Measurements from ENCODE around the gene ARL16.

The ARL16 gene

DNA sequence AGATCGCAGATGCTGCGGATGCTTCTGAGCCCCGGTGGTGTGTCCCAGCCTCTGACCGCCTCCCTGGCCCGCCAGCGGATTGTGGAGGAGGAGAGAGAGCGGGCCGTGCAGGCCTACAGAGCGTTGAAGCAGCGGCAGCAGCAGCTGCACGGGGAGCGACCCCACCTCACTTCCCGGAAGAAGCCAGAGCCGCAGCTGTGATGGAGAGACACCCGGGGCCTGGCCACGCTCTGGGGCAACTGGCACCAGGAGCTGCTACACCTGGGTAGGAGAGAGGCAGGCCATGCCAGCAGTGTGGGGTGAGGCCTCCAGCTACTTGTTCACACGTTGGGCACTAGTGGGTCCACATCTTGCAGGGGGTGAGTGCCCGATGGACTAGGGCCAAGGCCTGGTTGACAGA lies 11.1 kb downstream of the ARL16 start:
- no peak overlapping the region for H3K23ac ChIP-seq (ENCODE audit: low read length)
- H3K56ac ChIP-seq (ENCODE audit: low read length), result no peak overlapping the region
- no peak overlapping the region for H3K4me3 ChIP-seq (ENCODE audit: low read length)
- H3K18ac ChIP-seq (ENCODE audit: low read length), result no peak overlapping the region
- no peak for DNase-seq
- peaks cover 5% of the 10 kb centered on the region for H3K4me1 ChIP-seq (ENCODE audit: control insufficient read depth, low read depth, low read length)
- no peak overlapping the region for H3K4ac ChIP-seq (ENCODE audit: low read depth, low read length)
- H3K4me2 ChIP-seq (ENCODE audit: low read length), result no peak overlapping the region
- no peak overlapping the region for H3K9ac ChIP-seq (ENCODE audit: low read length)
- no peak overlapping the region for H2BK5ac ChIP-seq (ENCODE audit: low read length)
- no peak overlapping the region for H2AK5ac ChIP-seq (ENCODE audit: low read length)
- no peak overlapping the region for H2BK120ac ChIP-seq (ENCODE audit: low read depth, low read length)
- H3K79me1 ChIP-seq (ENCODE audit: low read length), result peaks cover 13% of the 10 kb centered on the region
- H2BK15ac ChIP-seq (replicated peaks; ENCODE audit: low read depth), result no peak overlapping the region
- H3K79me2 ChIP-seq (ENCODE audit: control insufficient read depth, insufficient read depth, low read length), result peaks cover 10% of the 10 kb centered on the region
- no peak overlapping the region for H4K5ac ChIP-seq (ENCODE audit: low read length)
- WGBS (ENCODE audit: extremely low coverage, insufficient coverage, low lambda C conversion rate), result no CpG with 5 or more reads among the region's 18 CpGs
- no peak overlapping the region for H4K8ac ChIP-seq (ENCODE audit: low read depth, low read length)
- H3K36me3 ChIP-seq (ENCODE audit: control insufficient read depth, insufficient read depth, low read length), result peaks cover 22% of the 10 kb centered on the region
- no peak overlapping the region for H3K27ac ChIP-seq (ENCODE audit: low read depth, low read length)
- H3K27me3 ChIP-seq (ENCODE audit: insufficient read depth, low read length, poor library complexity), result no peaks in the 10 kb centered on the region

GRCh38 chr17:81667754-81668153 lies 15.8 kb downstream of the ARL16 start:
- H3K4ac ChIP-seq (ENCODE audit: low read depth, low read length), result no peak overlapping the region
- H3K27me3 ChIP-seq (ENCODE audit: insufficient read depth, low read length, poor library complexity), result no peaks in the 10 kb centered on the region
- peak; percentile 40 for DNase-seq
- H2BK15ac ChIP-seq (replicated peaks; ENCODE audit: low read depth), result no peak overlapping the region
- no CpG with 5 or more reads among the region's 18 CpGs for WGBS (ENCODE audit: extremely low coverage, insufficient coverage, low lambda C conversion rate)
- H4K8ac ChIP-seq (ENCODE audit: low read depth, low read length), result no peak overlapping the region
- H2BK120ac ChIP-seq (ENCODE audit: low read depth, low read length), result no peak overlapping the region
- H2AK5ac ChIP-seq (ENCODE audit: low read length), result no peak overlapping the region
- H2BK5ac ChIP-seq (ENCODE audit: low read length), result no peak overlapping the region
- H3K36me3 ChIP-seq (ENCODE audit: control insufficient read depth, insufficient read depth, low read length), result peaks cover 17% of the 10 kb centered on the region
- H3K56ac ChIP-seq (ENCODE audit: low read length), result peak overlapping the region; percentile 35
- H3K27ac ChIP-seq (ENCODE audit: low read depth, low read length), result no peak overlapping the region
- H3K9ac ChIP-seq (ENCODE audit: low read length), result peak overlapping the region; percentile 22
- peak overlapping the region; percentile 25 for H3K4me2 ChIP-seq (ENCODE audit: low read length)
- H3K23ac ChIP-seq (ENCODE audit: low read length), result no peak overlapping the region
- H3K79me2 ChIP-seq (ENCODE audit: control insufficient read depth, insufficient read depth, low read length), result peaks cover 18% of the 10 kb centered on the region
- H3K18ac ChIP-seq (ENCODE audit: low read length), result no peak overlapping the region
- H4K5ac ChIP-seq (ENCODE audit: low read length), result no peak overlapping the region
- peaks cover 9% of the 10 kb centered on the region for H3K4me1 ChIP-seq (ENCODE audit: control insufficient read depth, low read depth, low read length)
- no peak overlapping the region for H3K4me3 ChIP-seq (ENCODE audit: low read length)
- peaks cover 20% of the 10 kb centered on the region for H3K79me1 ChIP-seq (ENCODE audit: low read length)

DNA sequence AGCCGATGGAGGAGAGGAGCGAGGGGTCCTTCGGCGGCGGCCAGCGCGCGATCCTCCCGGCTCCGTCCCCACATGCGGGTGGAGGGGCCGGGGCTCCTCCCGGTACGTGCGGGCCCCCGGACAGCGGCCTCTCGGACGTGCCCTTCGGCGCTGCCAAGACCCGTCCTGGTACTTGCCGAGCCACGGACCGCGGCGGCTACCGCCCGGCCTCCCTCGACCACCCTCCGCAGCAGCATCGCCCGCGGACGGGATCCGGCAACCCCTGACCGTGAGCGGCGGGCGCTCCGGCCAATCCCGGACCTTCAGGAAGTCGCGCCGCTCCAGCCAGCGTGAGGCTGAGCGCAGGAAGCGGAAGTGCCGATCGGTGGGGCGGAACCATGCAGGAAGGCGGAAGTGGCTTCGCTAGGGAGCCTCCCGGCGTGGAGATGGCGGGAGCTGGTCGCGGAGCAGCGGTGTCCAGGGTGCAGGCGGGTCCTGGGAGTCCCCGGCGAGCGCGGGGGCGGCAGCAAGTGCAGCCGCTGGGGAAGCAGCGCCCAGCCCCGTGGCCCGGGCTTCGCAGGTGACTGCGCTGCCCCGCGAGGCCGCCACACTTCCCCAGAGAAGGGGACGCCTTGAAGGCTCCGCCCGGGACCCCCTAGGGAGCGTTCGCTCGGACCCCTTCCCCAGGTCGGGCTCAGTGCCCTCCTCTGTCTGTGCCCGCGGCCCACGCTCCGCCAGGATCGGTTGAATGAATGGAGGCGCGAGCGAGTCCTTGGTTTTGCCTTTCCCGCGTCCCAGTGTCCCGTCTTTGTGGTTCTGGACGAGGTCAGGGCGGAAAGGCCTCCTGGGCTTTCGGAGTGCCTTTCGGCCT lies 17.0 kb downstream of the ARL16 start, which contains the start of the genes CCDC137 and OXLD1:
CCDC137 (plus strand) TSS at position 396 of the 850 bp plus-strand sequence; CDS start at position 426, 30 bp downstream.
OXLD1 (minus strand) TSS at position 264 of the 850 bp plus-strand sequence; CDS start at position 236, 28 bp downstream.
- Histone ChIP-seq H2BK120ac (ENCODE audit: low read depth, low read length) (no peak within 1 kb of the TSS), H2BK5ac (ENCODE audit: low read length) (peak within 1 kb of the TSS; percentile 84), H3K79me2 (ENCODE audit: control insufficient read depth, insufficient read depth, low read length) (peaks cover 18% of the 10 kb centered on the region), H4K8ac (ENCODE audit: low read depth, low read length) (peak within 1 kb of the TSS; percentile 69), H4K5ac (ENCODE audit: low read length) (peak within 1 kb of the TSS; percentile 95), H3K56ac (ENCODE audit: low read length) (peak within 1 kb of the TSS; percentile 99), H3K9ac (ENCODE audit: low read length) (peak within 1 kb of the TSS; percentile 99), H3K23ac (ENCODE audit: low read length) (peak within 1 kb of the TSS; percentile 99), H3K27ac (ENCODE audit: low read depth, low read length) (peak within 1 kb of the TSS; percentile 76), H3K4ac (ENCODE audit: low read depth, low read length) (peak within 1 kb of the TSS; percentile 98), H3K36me3 (ENCODE audit: control insufficient read depth, insufficient read depth, low read length) (peaks cover 9% of the 10 kb centered on the region), H3K4me2 (ENCODE audit: low read length) (peak within 1 kb of the TSS; percentile 100), H3K4me1 (ENCODE audit: control insufficient read depth, low read depth, low read length) (peaks cover 9% of the 10 kb centered on the region), H3K27me3 (ENCODE audit: insufficient read depth, low read length, poor library complexity) (no peaks in the 10 kb centered on the region), H3K4me3 (ENCODE audit: low read length) (peak within 1 kb of the TSS; percentile 95), H3K79me1 (ENCODE audit: low read length) (peaks cover 20% of the 10 kb centered on the region), H3K18ac (ENCODE audit: low read length) (peak within 1 kb of the TSS; percentile 94), H2BK15ac (replicated peaks; ENCODE audit: low read depth) (no peak within 1 kb of the TSS), H2AK5ac (ENCODE audit: low read length) (peak within 1 kb of the TSS; percentile 96)
- peak; percentile 98 for DNase-seq
- no CpG with 5 or more reads among the region's 96 CpGs for WGBS (ENCODE audit: extremely low coverage, insufficient coverage, low lambda C conversion rate)

- peak overlapping the region; percentile 95 for H3K4me3 ChIP-seq (ENCODE audit: low read length)
- peaks cover 18% of the 10 kb centered on the region for H3K79me2 ChIP-seq (ENCODE audit: control insufficient read depth, insufficient read depth, low read length)
- H3K4me1 ChIP-seq (ENCODE audit: control insufficient read depth, low read depth, low read length), result peaks cover 9% of the 10 kb centered on the region
- H3K56ac ChIP-seq (ENCODE audit: low read length), result peak overlapping the region; percentile 99
- H3K27ac ChIP-seq (ENCODE audit: low read depth, low read length), result peak overlapping the region; percentile 76
- H3K36me3 ChIP-seq (ENCODE audit: control insufficient read depth, insufficient read depth, low read length), result peaks cover 7% of the 10 kb centered on the region
- H3K9ac ChIP-seq (ENCODE audit: low read length), result peak overlapping the region; percentile 98
- no peak overlapping the region for H2BK15ac ChIP-seq (replicated peaks; ENCODE audit: low read depth)
- H3K4me2 ChIP-seq (ENCODE audit: low read length), result peak overlapping the region; percentile 100
- H2AK5ac ChIP-seq (ENCODE audit: low read length), result peak overlapping the region; percentile 96
- H3K18ac ChIP-seq (ENCODE audit: low read length), result peak overlapping the region; percentile 70
- H2BK5ac ChIP-seq (ENCODE audit: low read length), result peak overlapping the region; percentile 50
- peak overlapping the region; percentile 91 for H3K4ac ChIP-seq (ENCODE audit: low read depth, low read length)
- peak; percentile 71 for DNase-seq
- H3K79me1 ChIP-seq (ENCODE audit: low read length), result peaks cover 20% of the 10 kb centered on the region
- H4K8ac ChIP-seq (ENCODE audit: low read depth, low read length), result peak overlapping the region; percentile 28
- H3K23ac ChIP-seq (ENCODE audit: low read length), result peak overlapping the region; percentile 99
- no peak overlapping the region for H2BK120ac ChIP-seq (ENCODE audit: low read depth, low read length)
- WGBS (ENCODE audit: extremely low coverage, insufficient coverage, low lambda C conversion rate), result no CpG with 5 or more reads among the region's 16 CpGs
- H3K27me3 ChIP-seq (ENCODE audit: insufficient read depth, low read length, poor library complexity), result no peaks in the 10 kb centered on the region
- H4K5ac ChIP-seq (ENCODE audit: low read length), result no peak overlapping the region
Observed at GRCh38 chr17:81666092-81666341, 17.6 kb downstream of the ARL16 start.

DNA sequence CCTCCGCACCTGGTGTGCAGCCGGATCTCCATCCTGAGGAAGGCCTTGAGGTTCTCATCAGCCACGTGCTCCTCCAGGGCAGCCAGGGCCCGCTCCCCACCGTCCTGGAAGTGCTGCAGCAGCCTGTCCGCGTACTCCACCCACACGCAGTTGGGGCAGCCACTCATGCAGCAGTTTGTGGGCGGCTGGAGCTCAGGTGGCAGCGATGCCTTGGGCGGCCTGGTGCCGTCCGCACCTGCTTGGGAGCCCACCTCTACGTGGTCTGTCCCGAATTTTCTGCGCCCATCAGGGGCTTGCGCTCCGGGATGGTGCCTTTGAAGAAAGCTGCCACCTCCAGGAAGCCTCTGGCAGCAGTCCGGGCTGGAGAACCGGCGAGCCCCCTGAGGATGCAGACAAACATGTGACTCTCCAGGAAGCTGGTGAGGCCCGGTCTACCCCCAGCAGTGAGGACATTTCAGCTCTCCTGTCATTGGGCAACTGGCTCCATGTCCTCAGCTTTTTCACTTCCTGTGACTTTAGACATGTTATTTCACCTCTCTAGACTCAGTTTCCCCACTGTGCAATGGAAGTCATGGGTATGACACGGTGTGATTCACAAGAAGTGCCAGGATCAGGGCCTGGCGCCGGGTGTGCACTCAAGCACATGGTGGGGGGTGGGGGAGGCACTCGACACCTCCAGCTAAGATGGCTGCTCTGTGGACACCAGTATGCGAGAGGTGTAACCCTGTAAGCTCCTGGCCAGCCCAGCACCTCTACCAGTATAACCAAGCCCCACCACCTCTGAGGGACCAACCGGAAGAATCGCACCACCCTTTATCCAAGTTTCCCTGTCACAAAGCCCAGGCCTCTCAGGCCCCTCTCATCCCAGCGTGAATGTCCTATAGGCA lies 18.1 kb downstream of the ARL16 start:
- Histone ChIP-seq H3K36me3 (ENCODE audit: control insufficient read depth, insufficient read depth, low read length) (peaks cover 7% of the 10 kb centered on the region), H2BK5ac (ENCODE audit: low read length) (peak overlapping the region; percentile 73), H3K9ac (ENCODE audit: low read length) (peak overlapping the region; percentile 98), H4K8ac (ENCODE audit: low read depth, low read length) (no peak overlapping the region), H3K23ac (ENCODE audit: low read length) (peak overlapping the region; percentile 99), H2AK5ac (ENCODE audit: low read length) (peak overlapping the region; percentile 96), H3K18ac (ENCODE audit: low read length) (no peak overlapping the region), H3K4ac (ENCODE audit: low read depth, low read length) (peak overlapping the region; percentile 91), H3K4me1 (ENCODE audit: control insufficient read depth, low read depth, low read length) (peaks cover 9% of the 10 kb centered on the region), H3K4me3 (ENCODE audit: low read length) (peak overlapping the region; percentile 95), H4K5ac (ENCODE audit: low read length) (peak overlapping the region; percentile 95), H3K4me2 (ENCODE audit: low read length) (peak overlapping the region; percentile 100), H3K79me2 (ENCODE audit: control insufficient read depth, insufficient read depth, low read length) (peaks cover 18% of the 10 kb centered on the region), H3K79me1 (ENCODE audit: low read length) (peaks cover 20% of the 10 kb centered on the region), H2BK120ac (ENCODE audit: low read depth, low read length) (no peak overlapping the region), H3K27me3 (ENCODE audit: insufficient read depth, low read length, poor library complexity) (no peaks in the 10 kb centered on the region), H2BK15ac (replicated peaks; ENCODE audit: low read depth) (no peak overlapping the region), H3K56ac (ENCODE audit: low read length) (peak overlapping the region; percentile 99), H3K27ac (ENCODE audit: low read depth, low read length) (peak overlapping the region; percentile 76)
- WGBS (ENCODE audit: extremely low coverage, insufficient coverage, low lambda C conversion rate), result no CpG with 5 or more reads among the region's 30 CpGs
- DNase-seq, result peak; percentile 51
